GM12891 (cell line): Measurements from ENCODE around the gene KCNJ10.

ENCODE experiments used
- POLR2A ChIP-seq: IDR thresholded peaks from 2 replicates; pipeline ENCODE4 v1.6.1; 2011; ENCODE audit warnings: low read depth, low read length, control low read depth
- POLR2AphosphoS5 ChIP-seq: IDR thresholded peaks from 2 replicates; pipeline ENCODE4 v1.6.1; 2011; ENCODE audit warnings: low read depth, low read length, control low read depth
- TAF1 ChIP-seq: IDR thresholded peaks from 2 replicates; pipeline ENCODE4 v1.6.1; 2011; ENCODE audit warnings: low read depth, low read length, control low read depth

DNA sequence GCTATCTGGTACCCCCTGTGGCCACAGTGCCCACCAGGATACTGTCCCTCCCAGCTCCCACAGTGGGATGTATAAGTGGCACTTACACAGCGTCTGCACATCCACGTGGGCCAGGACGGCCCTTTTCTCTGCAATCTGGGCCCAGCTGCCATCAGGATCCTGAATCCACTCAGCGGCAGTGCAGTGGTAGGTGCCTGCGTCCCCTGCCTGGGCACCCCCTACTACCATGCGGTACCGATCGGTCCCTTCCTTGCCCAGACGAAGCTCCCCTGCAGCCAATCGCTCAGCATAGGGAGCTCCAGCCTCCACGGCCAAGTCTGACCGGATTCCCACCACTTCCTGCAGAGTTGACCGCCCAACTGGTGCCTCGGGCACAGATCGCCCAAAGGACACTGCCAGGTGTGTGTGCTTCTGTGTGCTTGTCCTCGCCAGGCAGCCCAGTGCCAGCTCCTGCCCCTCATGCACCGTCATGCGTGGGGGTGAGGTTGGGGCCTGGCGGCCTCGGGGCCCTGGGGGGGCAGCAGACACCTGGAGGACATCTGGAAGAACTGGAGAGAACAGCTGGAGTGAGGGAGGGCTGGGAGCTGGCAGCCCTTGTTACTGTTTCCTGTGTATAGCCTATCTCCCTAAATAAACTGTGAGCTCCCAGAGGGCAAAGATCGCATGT, 23.8 kb upstream of the KCNJ10 start:
- no peak for TF ChIP-seq POLR2A
- TF ChIP-seq POLR2AphosphoS5: no peak
- TF ChIP-seq TAF1: no peak
